PFSK-1 (cell line): ENCODE results near the gene CFAP73.

Source experiments
- POLR2AphosphoS5 ChIP-seq: IDR thresholded peaks from 2 replicates; pipeline ENCODE4 v1.6.1; 2012; ENCODE audit warnings: low read depth, mild to moderate bottlenecking, control low read depth, low read length, moderate library complexity
- REST ChIP-seq, 2 experiments: IDR thresholded peaks; 2 replicates each; pipeline versions ENCODE4 v1.6.1 to v1.8.0; 2011 to 2012; ENCODE audit warnings: low read depth in 2 of 2, low read length in 2 of 2, control low read depth in 1 of 2, inconsistent platforms in 1 of 2, mild to moderate bottlenecking in 1 of 2, moderate library complexity in 1 of 2; ENCODE audit not compliant: insufficient read depth in 1 of 2
- SIN3A ChIP-seq: IDR thresholded peaks from 2 replicates; pipeline ENCODE4 v1.6.1; 2012; ENCODE audit warnings: mild to moderate bottlenecking, low read length, moderate library complexity, borderline replicate concordance; ENCODE audit not compliant: insufficient read depth
- TAF1 ChIP-seq: IDR thresholded peaks from 2 replicates; pipeline ENCODE4 v1.6.1; 2012; ENCODE audit warnings: low read length, control low read depth, borderline replicate concordance; ENCODE audit not compliant: insufficient read depth

- TF ChIP-seq POLR2AphosphoS5 (no peak), TAF1 (no peak), REST (IDR thresholded peaks at IDR 0.05; ENCODE audit: insufficient read depth in 1 of 2, low read depth in 2 of 2, low read length in 2 of 2) (no peak), SIN3A (no peak)
These were observed 4.9 kb downstream of the CFAP73 start for GRCh38 chr12:113154351-113154973.
